GM19239 (cell line): ENCODE data around the gene ZNF521.

Experiments used
- DNase-seq: peaks from one replicate; pipeline ENCODE4 v3.0.0; 2011; ENCODE audit warnings: low spot score; ENCODE audit not compliant: insufficient read length
- FAIRE-seq: peaks from 2 replicates; lab custom pipeline; 2011; peaks lifted over from hg19 to GRCh38; lab: Jason Lieb, UNC

The ZNF521 gene

DNA sequence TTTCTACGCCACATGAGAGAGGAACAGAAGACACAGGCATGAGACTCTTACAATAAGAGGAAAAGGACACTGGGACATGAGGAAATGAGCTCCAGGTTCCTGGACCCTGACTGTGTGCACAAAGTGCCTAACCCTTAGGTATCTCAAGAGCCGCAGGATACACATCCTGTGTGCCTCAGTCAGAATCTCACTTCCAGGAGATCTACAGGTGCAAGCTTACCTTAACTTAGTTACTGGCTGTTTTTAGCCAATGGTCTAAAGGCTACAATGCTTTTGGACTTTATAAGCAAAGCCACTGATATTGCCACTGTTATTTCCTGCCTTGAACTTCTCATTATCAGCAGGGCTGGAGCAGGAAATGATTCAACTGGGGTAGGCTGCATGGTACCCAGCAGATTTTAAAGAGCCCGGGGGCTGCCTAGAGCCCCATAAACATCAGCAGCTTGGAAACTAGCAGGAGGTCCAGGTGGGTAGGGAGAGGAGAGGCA is 254.4 kb downstream of the ZNF521 start:
- DNase-seq (no peak), FAIRE-seq (no peak)

DNA sequence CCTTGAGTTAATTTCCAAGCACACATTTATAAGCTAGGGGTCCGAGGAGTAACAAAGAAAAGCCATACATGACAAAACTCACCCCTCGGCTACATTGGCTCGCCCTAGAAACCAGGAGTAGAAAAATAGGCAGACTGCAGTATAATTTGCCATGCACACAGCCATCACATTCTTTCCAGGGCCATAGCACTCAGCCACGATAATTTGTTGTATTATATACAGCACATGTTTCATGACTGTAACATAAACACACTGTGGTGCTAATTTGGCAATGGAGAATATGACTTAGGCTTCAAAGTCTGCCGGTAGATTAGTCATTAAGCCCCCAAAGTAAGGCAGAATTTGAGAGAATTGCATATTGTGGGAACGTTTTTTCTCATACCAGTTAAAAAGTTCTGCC is 254.9 kb downstream of the ZNF521 start:
- DNase-seq: no peak
- no peak for FAIRE-seq

DNA sequence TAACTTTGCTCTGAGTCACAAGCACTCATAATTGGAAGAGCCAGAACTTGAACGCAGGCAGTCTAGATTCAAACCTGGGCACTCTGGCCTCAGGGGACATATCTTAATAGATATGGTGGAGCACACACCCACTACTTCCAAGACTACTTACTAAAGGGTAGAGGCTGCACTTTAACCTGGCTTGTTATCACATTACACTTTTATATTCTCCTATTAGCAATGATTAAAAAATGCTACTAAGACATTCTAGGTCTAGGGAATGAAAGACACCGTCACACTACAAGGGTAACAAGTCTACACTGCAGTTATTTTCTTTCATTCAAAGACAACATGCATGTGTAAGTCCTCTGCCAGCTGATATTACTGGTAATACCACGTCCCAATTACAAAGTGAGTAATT is 258.8 kb downstream of the ZNF521 start:
- DNase-seq: no peak
- no peak for FAIRE-seq

GRCh38 chr18:25089470-25089869 is 262.5 kb downstream of the ZNF521 start:
- FAIRE-seq: no peak
- no peak for DNase-seq

DNA sequence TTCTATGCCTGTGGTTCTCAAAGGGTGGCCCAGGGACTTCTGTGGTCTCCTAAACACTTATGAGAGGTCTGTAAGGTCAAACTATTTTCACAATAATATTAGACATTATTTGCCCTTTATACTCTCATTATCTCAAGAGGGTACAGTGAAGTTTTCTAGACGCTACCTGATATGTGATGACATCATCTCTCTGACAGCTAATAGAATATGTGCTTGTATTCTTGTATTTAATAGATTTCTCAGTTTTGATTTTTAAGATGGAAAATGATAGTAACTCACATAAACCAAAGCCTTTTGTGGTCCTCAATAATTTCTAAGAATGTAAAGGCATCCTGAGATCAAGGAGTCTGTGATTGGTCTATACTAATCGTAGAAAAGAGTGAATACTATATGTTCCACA is 265.1 kb downstream of the ZNF521 start:
- FAIRE-seq (no peak), DNase-seq (no peak)

- no peak for FAIRE-seq
These were observed 271.0 kb downstream of the ZNF521 start for GRCh38 chr18:25081001-25081400.

DNA sequence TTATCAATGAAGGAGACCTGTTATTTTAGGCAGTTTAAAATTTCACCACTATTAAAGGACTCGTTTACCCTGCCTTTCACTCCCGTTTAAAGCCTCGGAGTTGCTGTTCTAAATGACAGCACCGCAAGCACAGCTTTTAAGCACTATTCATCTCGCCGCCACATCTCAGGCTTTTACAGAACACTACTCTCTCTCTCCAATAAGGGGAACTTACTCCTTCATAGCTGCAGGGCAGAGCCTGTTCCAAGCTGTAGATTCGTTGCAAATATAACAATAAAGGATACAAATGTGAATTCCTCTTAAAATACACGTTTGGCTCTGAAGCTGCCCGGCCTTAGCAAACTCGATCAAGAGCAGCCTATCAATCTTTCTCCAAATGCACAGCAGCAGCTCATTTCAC is 271.8 kb downstream of the ZNF521 start:
- FAIRE-seq (no peak), DNase-seq (no peak)

More at GRCh38 chr18:25081001-25081400, 271.0 kb downstream of the ZNF521 start:
- no peak for DNase-seq

GRCh38 chr18:25077944-25078723 is 273.8 kb downstream of the ZNF521 start:
- DNase-seq (no peak), FAIRE-seq (no peak)

DNA sequence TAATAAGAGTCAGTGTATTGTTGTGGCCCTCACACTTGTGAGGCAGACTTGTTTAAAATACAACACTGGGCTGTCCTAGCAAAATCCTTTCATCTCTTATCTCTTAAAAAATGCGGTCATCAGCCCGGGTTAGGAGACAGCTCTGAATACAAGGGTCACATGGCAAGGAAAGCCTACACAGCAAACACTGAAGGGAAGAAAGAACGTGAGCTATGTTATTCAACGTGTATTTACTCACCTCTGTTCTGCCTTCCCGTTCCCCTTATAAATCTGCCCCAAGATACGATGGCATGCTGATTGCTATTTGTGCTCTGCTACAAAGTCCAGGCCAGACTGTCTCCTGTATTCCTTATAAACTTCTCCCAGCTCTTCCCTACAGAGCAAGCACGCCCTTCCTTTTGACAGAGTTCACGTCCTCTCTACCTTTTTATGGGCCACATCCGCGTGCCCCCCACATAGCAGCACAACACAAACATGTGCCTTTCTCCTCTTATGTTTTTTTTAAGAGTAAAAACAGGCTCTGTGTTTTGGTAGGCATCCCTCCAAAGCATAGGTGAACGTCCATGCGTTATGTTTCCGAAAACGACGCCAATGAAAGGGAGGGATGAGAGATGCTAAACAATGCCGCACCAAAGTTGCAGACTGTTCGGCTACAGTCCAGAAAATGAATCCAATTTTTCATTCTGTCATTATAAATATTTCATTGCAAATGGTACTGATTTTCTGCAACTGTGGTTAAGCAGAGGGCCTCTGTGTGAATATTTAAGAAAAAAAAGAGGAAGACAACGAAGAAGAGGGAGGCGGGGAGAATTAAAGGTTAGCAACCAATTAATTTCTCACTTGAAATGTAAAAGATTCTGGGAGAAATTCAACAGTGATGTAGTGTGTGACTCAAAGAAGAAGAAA is 274.7 kb downstream of the ZNF521 start:
- FAIRE-seq (no peak), DNase-seq (no peak)

DNA sequence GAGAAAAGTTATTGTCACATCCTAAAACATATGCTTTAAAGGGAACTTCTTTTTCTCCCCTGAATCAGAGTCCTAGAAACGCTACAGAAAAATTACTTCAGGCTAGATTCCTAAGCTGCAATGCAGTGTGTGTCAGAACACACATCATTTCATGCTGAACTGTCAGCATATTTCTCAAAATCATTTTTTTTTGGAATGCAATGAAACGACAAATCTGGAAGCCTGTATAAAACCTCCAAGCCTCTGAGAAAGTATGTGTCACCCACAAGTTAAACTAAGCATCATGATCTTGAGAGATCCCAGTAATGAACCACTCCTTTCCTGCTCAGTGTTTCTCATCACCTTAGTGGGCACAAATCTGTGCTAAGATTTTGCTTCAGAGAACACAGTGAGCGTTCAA is 276.2 kb downstream of the ZNF521 start:
- no peak for DNase-seq
- no peak for FAIRE-seq

DNA sequence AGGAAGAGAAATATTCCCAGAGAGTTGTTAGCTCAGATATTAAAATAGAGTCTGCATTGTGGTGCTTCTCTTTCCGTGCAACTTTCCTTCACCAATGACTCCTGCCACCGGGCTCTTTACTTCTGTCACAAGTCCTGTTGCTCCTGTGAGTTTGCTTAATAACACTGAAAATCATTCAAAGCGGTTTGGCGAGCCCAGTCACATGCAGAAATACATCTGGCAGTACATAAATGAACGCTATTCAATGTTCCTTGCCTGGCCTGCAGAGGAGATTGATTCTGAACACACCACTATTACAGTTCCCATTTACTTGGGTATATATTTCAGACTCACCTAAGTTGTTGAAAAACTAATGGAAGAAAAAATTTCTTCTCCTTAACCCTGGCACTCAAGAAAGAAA is 276.6 kb downstream of the ZNF521 start:
- no peak for DNase-seq
- FAIRE-seq: no peak

GRCh38 chr18:25074925-25075324 is 277.0 kb downstream of the ZNF521 start:
- DNase-seq: no peak
- FAIRE-seq: no peak

DNA sequence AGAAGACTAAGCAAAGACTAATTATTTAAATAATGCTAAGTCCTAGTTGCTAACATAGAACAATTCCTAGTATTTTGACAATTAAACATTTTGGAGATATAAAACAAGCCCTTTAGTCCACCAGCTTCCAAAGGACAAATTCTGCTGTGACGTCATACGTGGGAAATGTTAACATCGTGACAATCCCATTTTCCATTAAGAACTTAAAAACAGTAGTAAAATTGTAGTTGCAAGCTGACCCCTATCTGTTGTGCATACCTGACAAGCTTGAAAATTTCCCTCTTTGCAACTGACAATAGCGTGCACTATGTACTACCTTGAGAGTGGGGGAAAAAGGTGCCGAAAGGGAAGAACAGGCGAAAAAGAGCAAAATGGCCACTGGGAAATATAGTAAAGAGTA is 279.8 kb downstream of the ZNF521 start:
- no peak for DNase-seq
- FAIRE-seq: no peak

GRCh38 chr18:25067275-25068025 is 284.5 kb downstream of the ZNF521 start:
- DNase-seq: no peak
- FAIRE-seq: no peak

- no peak for DNase-seq
- FAIRE-seq: no peak
These were observed 285.4 kb downstream of the ZNF521 start for GRCh38 chr18:25066516-25066915.

DNA sequence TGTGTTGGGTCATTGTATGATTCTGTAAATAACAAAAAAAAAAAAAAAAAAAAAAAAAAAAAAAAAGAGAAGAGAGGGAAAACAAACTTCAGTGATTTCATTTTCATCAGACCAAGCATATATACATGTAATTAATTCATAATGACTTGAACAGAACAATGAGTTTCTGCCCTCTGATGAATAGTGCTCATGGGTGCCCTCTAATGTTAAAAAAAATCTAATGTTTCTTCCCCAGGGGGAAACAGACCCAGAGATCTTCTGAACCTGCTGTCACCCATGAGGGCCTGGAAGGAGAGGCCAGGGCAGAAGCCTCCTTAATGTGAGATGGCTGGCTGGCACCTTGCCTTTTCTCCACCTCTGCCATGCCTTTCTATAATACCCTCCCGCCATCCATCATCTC is 289.2 kb downstream of the ZNF521 start:
- no peak for DNase-seq
- FAIRE-seq: no peak

DNA sequence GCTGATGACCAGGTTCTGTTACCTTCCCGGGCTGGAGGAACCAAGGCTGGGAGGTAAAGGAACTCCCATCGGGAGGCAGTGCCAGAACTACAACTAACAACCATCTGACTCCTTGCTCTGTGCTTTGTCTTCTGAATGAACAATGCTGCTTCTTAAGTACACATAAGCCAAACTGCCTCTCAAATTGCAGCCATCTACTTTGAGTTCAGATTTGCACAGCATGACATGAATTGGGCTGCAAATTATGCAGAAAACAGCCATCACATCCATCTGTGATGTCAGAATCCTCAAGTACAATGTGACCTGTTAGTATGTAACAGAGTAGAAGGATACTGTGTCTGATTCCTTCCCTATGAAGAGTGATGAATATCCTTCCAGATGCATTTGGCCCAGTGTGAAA is 290.6 kb downstream of the ZNF521 start:
- no peak for FAIRE-seq
- DNase-seq: no peak

- DNase-seq (no peak), FAIRE-seq (no peak)
These were observed 293.4 kb downstream of the ZNF521 start for GRCh38 chr18:25058521-25058920.

GRCh38 chr18:25057491-25058050 is 294.4 kb downstream of the ZNF521 start:
- DNase-seq (no peak), FAIRE-seq (no peak)

DNA sequence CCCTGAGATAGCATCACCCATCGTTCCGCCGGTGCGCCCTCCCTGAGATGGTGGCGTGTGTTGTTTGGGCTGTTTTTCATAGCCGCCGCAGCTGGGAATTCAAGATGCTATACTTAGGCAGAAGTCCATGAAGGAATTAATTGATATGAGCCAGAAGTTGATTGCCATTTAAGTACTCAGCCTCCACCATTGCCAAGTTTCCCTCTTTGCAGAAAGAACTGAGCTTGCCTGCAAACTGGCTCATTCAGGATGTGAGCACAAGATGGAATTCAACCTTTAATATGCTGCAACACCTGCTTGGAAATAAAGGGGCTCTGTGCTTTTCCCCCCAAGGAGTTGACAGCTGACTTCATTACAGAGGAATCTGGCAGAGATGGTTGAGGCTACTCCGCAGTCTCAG is 295.5 kb downstream of the ZNF521 start:
- FAIRE-seq (no peak), DNase-seq (no peak)
